Testis (tissue), 3 donors: ENCODE measurements around the gene FAM72A. TPM values are rescaled to one million over a fixed set of nuclear protein-coding genes. Genes with fewer than 3 reads are reported as not detected.
"Not testable (repeated sequence)": the region's sequence is repeated elsewhere in the genome, so short reads cannot be mapped to it uniquely, and the experiment has no call there.

Experiments used
- DNase-seq: peaks from one replicate; pipeline ENCODE4 v3.0.0-alpha.2; 2019
- H3K27ac ChIP-seq, 2 donors: fragments of 200-600 bp; sonication (generic); one replicate each; pipeline ENCODE4 v1.5.1; 2019
- H3K27me3 ChIP-seq: fragments of 200-600 bp; sonication (generic); one replicate; pipeline ENCODE4 v1.5.1; 2019
- H3K36me3 ChIP-seq: fragments of 200-600 bp; sonication (generic); one replicate; pipeline ENCODE4 v1.5.1; 2017; ENCODE audit warnings: low read depth; ENCODE audit errors: missing control alignments
- H3K4me1 ChIP-seq: fragments of 200-600 bp; sonication (generic); one replicate; pipeline ENCODE4 v1.5.1; 2019
- H3K4me3 ChIP-seq, 2 donors: fragments of 200-600 bp; sonication (generic); one replicate each; pipeline ENCODE4 v1.5.1; 2017 to 2019
- H3K9me3 ChIP-seq: fragments of 200-600 bp; sonication (generic); one replicate; pipeline ENCODE4 v1.5.1; 2017
- WGBS, 2 donors: methylation state at CpG; one replicate each; pipeline ENCODE4 v1.1.5; 2018; 5-methylcytosine and 5-hydroxymethylcytosine counted together
- intact Hi-C: fragments of 100-400 bp; cut with DNase I; formaldehyde crosslinking; loops from one replicate; pipeline ENCODE4 v1.15.1; 2023; ENCODE audit warnings: low total_unique reads
- polyA plus RNA-seq: library from polyadenylated mRNA; stranded (reverse); fragments of 350-450 nt; fragmentation: Illumina TruSeq; extraction: RNeasy Lipid Tissue Mini Kit (QIAGEN cat#74804); gene quantifications from one replicate; pipeline ENCODE4 v1.2.3, GENCODE V29; 2014; ENCODE audit warnings: low read depth, low replicate concordance; ENCODE audit not compliant: insufficient read depth
- total RNA-seq, 2 donors: library from RNA; depleted of rRNA; stranded (reverse); fragments of >200 nt; gene quantifications; one replicate each; pipeline ENCODE4 v1.2.3, GENCODE V29; 2016

FAM72A gene
- total and polyA plus RNA-seq, 3 donors from 2014 or later, result 4.9 to 13.7 (median 7.2) TPM

- intact Hi-C loops, DNase-seq: not testable (repeated sequence)
- 0 to 3% methylated on average over 4 to 7 of the region's 25 CpGs for WGBS, 2 donors
Measured at GRCh38 chr1:206204871-206205270, 2.2 kb upstream of the FAM72A start.

GRCh38 chr1:206204159-206204511 is 1.5 kb upstream of the FAM72A start:
- DNase-seq, intact Hi-C loops: not testable (repeated sequence)
- WGBS, 2 donors, result no CpG with 5 or more reads among the region's 25 CpGs

More at GRCh38 chr1:206204871-206205270, 2.2 kb upstream of the FAM72A start:
- Histone ChIP-seq H3K27ac (peak overlapping the region in 1 of 2 donors; percentile 53), H3K4me3 (peak overlapping the region; percentile 18 to 50)
- H3K4me1 ChIP-seq, H3K9me3 ChIP-seq, H3K27me3 ChIP-seq, H3K36me3 ChIP-seq: not testable (repeated sequence)

GRCh38 chr1:206203364-206204158 is 922 bp upstream of the FAM72A start, which contains the start of gene SRGAP2:
Gene SRGAP2 (plus strand): TSS chr1:206203541. CDS start chr1:206205971, 2,430 bp downstream.
- Histone ChIP-seq H3K4me3 (peak within 1 kb of the TSS; percentile 55 to 61), H3K27ac (peak within 1 kb of the TSS; percentile 82 to 83)
- H3K36me3 ChIP-seq, H3K4me1 ChIP-seq, H3K27me3 ChIP-seq, intact Hi-C loops, H3K9me3 ChIP-seq: not testable (repeated sequence)
- WGBS, 2 donors, result 0% methylated on average over 20 of the region's 63 CpGs; no CpG with 5 or more reads in 1 of the 2 donors
- DNase-seq, result peak; percentile 56

More at GRCh38 chr1:206204159-206204511, 1.5 kb upstream of the FAM72A start:
- not testable (repeated sequence) for H3K27me3 ChIP-seq, H3K4me3 ChIP-seq, H3K27ac ChIP-seq, H3K36me3 ChIP-seq, H3K4me1 ChIP-seq, H3K9me3 ChIP-seq

- intact Hi-C loops, DNase-seq, H3K27me3 ChIP-seq, H3K4me1 ChIP-seq, H3K27ac ChIP-seq, H3K9me3 ChIP-seq, H3K36me3 ChIP-seq, H3K4me3 ChIP-seq: not testable (repeated sequence)
- 100% methylated on average over 2 of the region's 3 CpGs; no CpG with 5 or more reads in 1 of the 2 donors for WGBS, 2 donors
Measured at GRCh38 chr1:206196748-206197424, 5.8 kb downstream of the FAM72A start.

- H3K27ac ChIP-seq, H3K27me3 ChIP-seq, H3K9me3 ChIP-seq, H3K4me1 ChIP-seq, H3K4me3 ChIP-seq, DNase-seq, H3K36me3 ChIP-seq, intact Hi-C loops: not testable (repeated sequence)
- WGBS, 2 donors, result no CpG with 5 or more reads among the region's 2 CpGs
Measured at GRCh38 chr1:206195182-206195581, 7.5 kb downstream of the FAM72A start.

GRCh38 chr1:206186826-206187225 is 15.8 kb downstream of the FAM72A start:
- H3K27me3 ChIP-seq, H3K4me3 ChIP-seq, H3K27ac ChIP-seq, H3K4me1 ChIP-seq, intact Hi-C loops, H3K36me3 ChIP-seq, DNase-seq, H3K9me3 ChIP-seq: not testable (repeated sequence)
- 84 to 90% methylated on average over 2 of the region's 4 CpGs for WGBS, 2 donors

GRCh38 chr1:206185778-206186177 is 16.9 kb downstream of the FAM72A start:
- H3K9me3 ChIP-seq, H3K4me3 ChIP-seq, H3K27ac ChIP-seq, H3K36me3 ChIP-seq, DNase-seq, H3K4me1 ChIP-seq, intact Hi-C loops, H3K27me3 ChIP-seq: not testable (repeated sequence)
- WGBS, 2 donors, result no CpG with 5 or more reads among the region's 3 CpGs

GRCh38 chr1:206183788-206184187 is 18.9 kb downstream of the FAM72A start:
- H3K4me3 ChIP-seq, H3K9me3 ChIP-seq, intact Hi-C loops, H3K4me1 ChIP-seq, H3K27ac ChIP-seq, H3K36me3 ChIP-seq, DNase-seq, H3K27me3 ChIP-seq: not testable (repeated sequence)
- 100% methylated on average over 1 of the region's 2 CpGs; no CpG with 5 or more reads in 1 of the 2 donors for WGBS, 2 donors

GRCh38 chr1:206182368-206183317 is 20.0 kb downstream of the FAM72A start:
- H3K4me1 ChIP-seq, DNase-seq, intact Hi-C loops, H3K4me3 ChIP-seq, H3K27ac ChIP-seq, H3K27me3 ChIP-seq, H3K36me3 ChIP-seq, H3K9me3 ChIP-seq: not testable (repeated sequence)
- 82 to 83% methylated on average over 4 to 5 of the region's 6 CpGs for WGBS, 2 donors

GRCh38 chr1:206179666-206180065 is 23.0 kb downstream of the FAM72A start:
- H3K4me3 ChIP-seq, H3K4me1 ChIP-seq, H3K9me3 ChIP-seq, intact Hi-C loops, H3K27ac ChIP-seq, DNase-seq, H3K27me3 ChIP-seq, H3K36me3 ChIP-seq: not testable (repeated sequence)
